ENCODE results near the gene PIEZO2.

DNA sequence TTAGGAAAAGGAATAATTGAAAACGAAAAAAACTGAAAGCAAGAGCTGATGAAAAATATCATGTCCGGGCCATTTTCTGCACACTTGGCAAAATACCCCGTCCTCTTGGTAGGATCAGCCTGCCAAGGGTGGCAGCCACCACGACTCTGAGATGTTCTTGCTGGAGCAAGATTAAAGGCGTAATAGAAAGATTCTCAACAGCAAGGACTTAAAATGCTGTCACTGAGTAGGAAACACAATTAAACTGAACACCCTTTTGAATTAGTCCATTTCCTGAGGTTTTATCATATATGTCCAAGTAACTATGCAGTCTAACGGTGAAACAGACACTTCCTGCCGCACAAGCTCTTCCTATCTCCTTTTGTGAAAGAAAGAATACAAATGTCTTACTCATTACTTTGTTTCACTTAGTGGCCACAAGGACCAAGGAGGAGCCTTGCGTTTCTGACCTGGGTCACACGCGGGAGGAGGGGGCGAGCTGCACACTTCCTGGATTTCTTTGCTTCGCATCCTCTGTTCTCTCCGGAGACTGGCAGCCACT lies 222.7 kb downstream of the PIEZO2 start:
- TF ChIP-seq, protein P1, sequence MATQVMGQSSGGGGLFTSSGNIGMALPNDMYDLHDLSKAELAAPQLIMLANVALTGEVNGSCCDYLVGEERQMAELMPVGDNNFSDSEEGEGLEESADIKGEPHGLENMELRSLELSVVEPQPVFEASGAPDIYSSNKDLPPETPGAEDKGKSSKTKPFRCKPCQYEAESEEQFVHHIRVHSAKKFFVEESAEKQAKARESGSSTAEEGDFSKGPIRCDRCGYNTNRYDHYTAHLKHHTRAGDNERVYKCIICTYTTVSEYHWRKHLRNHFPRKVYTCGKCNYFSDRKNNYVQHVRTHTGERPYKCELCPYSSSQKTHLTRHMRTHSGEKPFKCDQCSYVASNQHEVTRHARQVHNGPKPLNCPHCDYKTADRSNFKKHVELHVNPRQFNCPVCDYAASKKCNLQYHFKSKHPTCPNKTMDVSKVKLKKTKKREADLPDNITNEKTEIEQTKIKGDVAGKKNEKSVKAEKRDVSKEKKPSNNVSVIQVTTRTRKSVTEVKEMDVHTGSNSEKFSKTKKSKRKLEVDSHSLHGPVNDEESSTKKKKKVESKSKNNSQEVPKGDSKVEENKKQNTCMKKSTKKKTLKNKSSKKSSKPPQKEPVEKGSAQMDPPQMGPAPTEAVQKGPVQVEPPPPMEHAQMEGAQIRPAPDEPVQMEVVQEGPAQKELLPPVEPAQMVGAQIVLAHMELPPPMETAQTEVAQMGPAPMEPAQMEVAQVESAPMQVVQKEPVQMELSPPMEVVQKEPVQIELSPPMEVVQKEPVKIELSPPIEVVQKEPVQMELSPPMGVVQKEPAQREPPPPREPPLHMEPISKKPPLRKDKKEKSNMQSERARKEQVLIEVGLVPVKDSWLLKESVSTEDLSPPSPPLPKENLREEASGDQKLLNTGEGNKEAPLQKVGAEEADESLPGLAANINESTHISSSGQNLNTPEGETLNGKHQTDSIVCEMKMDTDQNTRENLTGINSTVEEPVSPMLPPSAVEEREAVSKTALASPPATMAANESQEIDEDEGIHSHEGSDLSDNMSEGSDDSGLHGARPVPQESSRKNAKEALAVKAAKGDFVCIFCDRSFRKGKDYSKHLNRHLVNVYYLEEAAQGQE (IDR thresholded peaks at IDR 0.05; ENCODE audit: borderline replicate concordance): no peak
- no peak for TF ChIP-seq MXI1 (conservative IDR thresholded peaks at IDR 0.05; ENCODE audit: poor library complexity, severe bottlenecking)
- TF ChIP-seq POLR2AphosphoS5 (IDR thresholded peaks at IDR 0.05): no peak
- TF ChIP-seq, protein P2, sequence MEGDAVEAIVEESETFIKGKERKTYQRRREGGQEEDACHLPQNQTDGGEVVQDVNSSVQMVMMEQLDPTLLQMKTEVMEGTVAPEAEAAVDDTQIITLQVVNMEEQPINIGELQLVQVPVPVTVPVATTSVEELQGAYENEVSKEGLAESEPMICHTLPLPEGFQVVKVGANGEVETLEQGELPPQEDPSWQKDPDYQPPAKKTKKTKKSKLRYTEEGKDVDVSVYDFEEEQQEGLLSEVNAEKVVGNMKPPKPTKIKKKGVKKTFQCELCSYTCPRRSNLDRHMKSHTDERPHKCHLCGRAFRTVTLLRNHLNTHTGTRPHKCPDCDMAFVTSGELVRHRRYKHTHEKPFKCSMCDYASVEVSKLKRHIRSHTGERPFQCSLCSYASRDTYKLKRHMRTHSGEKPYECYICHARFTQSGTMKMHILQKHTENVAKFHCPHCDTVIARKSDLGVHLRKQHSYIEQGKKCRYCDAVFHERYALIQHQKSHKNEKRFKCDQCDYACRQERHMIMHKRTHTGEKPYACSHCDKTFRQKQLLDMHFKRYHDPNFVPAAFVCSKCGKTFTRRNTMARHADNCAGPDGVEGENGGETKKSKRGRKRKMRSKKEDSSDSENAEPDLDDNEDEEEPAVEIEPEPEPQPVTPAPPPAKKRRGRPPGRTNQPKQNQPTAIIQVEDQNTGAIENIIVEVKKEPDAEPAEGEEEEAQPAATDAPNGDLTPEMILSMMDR (IDR thresholded peaks at IDR 0.05; ENCODE audit: poor library complexity, severe bottlenecking): no peak
